Cardiac fibroblast (primary cell): Measurements from ENCODE around the gene THRB.

Experiments used
- DNase-seq, 2 donors: peaks; one replicate each; pipeline versions ENCODE4 v3.0.0 to v3.0.0-alpha.2; 2010; ENCODE audit warnings: low read depth in 2 of 2
- H3K4me3 ChIP-seq, 2 donors: replicated peaks in 1 of 2; 1 replicate in 1 of 2; 2 replicates in 1 of 2; pipeline ENCODE4 v1.5.1; 2011; ENCODE audit warnings: low read depth in 2 of 2, low read length in 2 of 2, mild to moderate bottlenecking in 2 of 2, moderate library complexity in 1 of 2
- TF ChIP-seq, protein P1 (sequence below): IDR thresholded peaks from one replicate; pipeline ENCODE4 v1.5.1; 2011; ENCODE audit warnings: low read depth, mild to moderate bottlenecking, low read length, inconsistent platforms

Gene THRB

DNA sequence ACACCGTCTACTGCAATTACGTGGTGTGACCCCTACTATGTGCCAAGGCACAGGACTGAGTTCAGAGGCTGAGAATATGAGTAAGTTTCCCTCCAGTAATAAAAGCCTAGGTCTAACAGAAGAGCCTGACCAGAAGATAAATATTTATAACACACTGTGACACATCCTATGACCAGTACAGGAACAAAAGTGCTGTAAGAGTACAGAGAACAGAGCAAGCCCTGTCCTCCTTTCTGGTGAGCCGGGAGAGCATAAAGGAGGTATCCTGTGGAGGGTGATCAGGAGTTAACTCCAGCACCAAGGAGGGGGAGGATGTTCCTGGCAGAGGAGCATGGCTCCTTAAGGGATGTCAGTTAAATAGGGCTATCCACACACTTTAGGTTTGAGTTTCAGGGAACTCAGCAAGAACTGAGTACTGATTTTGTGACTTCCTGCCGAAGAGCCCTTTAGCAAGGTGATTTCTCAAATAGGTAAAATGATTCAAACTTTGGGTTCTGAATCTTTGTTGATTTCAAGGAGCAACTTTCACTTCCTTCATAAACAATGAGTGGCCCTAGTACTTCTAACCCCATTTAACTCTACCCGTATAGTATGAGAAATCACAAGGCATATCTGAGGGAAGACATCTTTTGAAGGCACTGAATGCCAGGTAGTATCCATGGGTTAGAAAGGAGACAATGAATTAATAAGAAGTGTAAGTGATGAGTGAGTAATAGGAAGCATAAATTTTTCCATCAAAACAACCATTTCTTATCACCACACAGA, 198.0 kb downstream of the THRB start:
- DNase-seq: no peak
- no peak overlapping the region for H3K4me3 ChIP-seq
- TF ChIP-seq, protein P1, sequence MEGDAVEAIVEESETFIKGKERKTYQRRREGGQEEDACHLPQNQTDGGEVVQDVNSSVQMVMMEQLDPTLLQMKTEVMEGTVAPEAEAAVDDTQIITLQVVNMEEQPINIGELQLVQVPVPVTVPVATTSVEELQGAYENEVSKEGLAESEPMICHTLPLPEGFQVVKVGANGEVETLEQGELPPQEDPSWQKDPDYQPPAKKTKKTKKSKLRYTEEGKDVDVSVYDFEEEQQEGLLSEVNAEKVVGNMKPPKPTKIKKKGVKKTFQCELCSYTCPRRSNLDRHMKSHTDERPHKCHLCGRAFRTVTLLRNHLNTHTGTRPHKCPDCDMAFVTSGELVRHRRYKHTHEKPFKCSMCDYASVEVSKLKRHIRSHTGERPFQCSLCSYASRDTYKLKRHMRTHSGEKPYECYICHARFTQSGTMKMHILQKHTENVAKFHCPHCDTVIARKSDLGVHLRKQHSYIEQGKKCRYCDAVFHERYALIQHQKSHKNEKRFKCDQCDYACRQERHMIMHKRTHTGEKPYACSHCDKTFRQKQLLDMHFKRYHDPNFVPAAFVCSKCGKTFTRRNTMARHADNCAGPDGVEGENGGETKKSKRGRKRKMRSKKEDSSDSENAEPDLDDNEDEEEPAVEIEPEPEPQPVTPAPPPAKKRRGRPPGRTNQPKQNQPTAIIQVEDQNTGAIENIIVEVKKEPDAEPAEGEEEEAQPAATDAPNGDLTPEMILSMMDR: no peak

DNA sequence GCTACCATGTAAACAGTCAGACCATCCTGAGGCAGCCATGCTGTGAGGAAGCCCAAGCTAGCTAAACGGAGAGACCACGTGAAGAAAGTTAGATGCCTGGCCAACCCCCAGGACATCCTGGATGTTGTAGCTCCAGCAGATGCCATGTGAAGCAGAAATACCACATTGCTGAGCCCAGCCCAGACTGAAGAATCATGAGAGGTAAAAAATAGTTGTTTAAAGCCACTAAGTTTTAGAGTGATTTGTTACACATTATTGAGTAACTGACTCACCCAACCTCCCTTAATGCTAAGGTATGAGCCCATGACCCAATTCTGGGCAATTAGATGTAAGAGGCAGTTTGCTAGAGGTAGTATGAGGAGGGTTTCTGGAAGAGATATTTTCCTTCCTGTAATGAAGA, 200.5 kb downstream of the THRB start:
- TF ChIP-seq, protein P1: no peak
- no peak overlapping the region for H3K4me3 ChIP-seq
- DNase-seq: no peak

DNA sequence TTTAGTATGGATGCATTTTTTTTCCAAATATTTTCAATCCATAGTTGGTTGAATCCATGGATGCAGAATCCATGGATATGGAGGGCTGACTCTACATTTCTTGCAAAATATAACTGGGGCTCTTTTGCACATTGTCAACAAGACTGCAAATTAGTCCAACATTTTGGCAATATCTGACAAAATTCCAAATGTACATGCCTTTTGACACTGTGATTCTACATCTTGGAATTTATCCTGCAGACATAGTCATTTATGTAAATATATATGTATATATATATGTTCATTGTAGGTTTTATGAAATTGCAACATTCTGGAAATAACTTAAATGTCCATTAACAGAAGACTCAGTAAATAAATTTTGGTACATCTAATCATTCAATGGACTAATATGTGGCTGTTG, 203.0 kb downstream of the THRB start:
- TF ChIP-seq, protein P1: no peak
- DNase-seq: no peak
- no peak overlapping the region for H3K4me3 ChIP-seq

DNA sequence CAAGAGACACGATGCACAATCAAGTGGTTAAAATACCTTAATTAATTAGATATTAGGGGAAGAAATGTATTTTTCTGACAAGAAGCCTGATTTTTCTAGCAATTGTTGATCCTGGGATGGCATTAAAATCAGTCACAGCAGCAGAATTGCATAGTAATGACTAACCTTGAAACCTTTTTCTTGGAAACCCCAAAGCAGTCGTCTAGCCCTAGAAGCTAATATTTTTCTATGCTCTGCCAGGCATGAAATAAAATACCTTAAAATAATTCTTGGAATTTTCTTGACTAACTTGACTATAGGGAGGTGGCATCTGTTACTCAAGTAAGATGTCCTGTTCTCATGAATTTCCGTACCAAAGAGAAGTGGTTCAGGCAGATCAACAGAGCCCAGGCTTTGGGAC, 204.1 kb downstream of the THRB start:
- peak in 1 of 2 donors; percentile 32 for DNase-seq
- no peak overlapping the region for H3K4me3 ChIP-seq
- TF ChIP-seq, protein P1: no peak

DNA sequence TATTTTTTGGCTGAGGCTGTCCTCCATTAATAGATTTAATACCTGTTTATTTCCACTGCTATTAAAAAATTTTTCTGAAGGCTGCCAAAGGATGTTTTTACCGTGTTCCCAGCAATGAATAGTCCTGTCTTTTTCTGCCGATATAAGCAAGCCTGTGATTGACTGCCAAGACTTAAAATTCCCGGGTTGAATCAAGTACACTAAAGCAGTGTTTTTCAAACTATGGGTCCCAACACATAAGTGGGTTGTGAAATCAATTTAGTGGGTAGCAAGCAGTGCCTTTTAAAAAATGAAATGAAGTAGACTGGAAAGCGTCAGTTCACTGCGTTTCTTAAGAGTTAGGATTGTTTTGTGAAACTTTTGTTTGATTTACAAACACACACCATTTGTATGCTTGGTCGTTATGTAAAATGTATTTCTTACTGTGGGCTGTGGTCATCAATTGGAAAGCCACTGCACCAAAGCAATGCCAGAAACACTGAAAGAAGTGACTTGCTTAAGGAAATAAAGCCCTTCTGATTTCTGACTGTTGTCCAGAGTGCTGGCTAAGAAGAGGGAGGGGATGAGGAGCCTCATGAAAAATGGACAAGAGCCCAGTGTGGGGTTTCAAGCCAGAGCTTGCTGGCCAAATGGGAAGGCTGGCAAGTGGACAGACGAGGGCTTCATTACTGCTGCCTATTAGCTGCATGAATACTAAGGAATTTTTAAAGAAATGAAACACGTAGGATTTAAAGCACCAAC, 206.0 kb downstream of the THRB start:
- no peak overlapping the region for H3K4me3 ChIP-seq
- peak in 1 of 2 donors; percentile 74 for DNase-seq
- TF ChIP-seq, protein P1: no peak

DNA sequence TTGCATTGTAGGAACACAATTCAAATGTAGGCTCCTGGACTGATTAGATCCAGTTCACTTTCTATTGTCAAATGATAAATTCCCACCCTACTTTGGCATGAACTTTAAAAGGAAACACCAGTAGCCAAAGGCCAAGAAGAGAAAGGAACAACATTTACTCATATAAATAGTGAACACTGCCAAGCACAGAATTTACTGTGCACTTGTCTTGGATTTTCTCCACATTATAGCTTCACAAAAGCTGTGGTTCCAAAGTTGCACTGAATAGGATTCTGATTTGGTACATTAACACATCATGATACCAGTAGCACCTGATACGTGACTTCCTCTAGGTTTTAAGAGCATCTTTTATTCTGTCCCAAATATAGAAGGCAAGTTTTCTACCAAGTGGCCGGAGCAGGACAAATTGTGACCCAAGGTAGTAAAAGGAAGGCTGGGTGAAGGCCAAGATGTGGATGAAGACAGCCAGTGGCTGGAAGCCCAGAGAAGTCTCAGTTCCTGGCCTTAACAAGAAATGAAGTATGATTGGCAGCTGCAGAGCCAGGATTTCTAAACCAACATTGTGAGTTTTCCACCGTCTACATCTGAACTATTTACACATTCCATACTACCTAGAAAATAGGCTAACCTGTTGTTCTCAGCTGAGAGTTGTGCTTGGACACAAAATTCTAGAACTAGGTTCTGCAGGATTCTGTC, 206.7 kb downstream of the THRB start:
- TF ChIP-seq, protein P1: no peak
- DNase-seq: peak in 1 of 2 donors; percentile 16
- H3K4me3 ChIP-seq: no peak overlapping the region
